Fibroblast of skin of back (primary cell): ENCODE data around the gene OXNAD1.
A peak's percentile ranks its signal among the peaks of the same experiment; 100 is the strongest.
"Not testable (repeated sequence)": the region's sequence is repeated elsewhere in the genome, so short reads cannot be mapped to it uniquely, and the experiment has no call there.

Source experiments
- DNase-seq: peaks from one replicate; pipeline ENCODE4 v3.0.0-alpha.2; 2013

Gene OXNAD1

DNA sequence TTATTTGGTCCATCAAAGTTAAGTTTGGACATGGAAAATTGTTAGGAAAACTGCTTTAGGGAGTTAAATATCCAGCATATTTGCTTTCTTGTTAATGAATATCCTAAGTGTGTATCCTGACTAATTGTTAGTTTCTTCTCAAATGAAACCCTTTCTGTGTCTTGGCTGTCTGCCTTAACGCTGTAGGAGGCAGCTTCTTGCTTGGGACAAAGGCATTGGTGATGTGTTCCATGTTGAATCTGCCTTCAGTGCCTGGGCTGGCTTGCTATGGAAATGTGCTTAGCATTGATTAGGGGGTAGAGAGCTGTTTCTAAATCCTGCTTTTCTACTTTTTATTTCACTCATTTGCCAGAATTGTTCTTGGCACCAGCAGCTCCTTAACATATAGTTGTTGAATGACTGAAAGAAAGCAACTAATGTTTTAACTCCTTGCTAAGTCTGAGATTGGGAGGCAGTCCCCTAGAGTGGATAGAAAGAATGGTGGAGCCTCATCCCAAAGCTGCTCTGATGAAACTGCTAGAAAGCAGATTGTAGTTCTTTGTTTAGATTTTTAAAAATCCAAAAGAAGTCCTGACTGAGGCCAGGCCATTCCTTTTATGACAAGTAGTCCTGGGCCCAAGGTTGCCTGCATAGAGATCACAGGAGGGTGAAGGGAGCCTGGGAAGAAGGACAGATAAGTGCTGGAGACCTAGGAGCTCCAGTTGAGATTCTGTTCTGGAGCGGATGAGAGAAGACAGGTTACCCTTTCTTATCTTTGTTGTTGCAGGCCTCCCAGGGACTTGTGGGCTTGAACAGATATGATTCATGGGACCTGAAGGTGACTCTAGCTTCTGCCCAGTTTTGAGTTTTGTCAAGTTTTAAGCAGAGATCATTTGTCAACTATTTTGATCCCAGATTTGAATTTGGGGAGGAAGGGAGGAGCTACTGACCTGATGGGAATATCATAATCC, 39.3 kb downstream of the OXNAD1 start:
- DNase-seq: no peak

- no peak for DNase-seq
These were observed 40.1 kb downstream of the OXNAD1 start for GRCh38 chr3:16305111-16305541.

GRCh38 chr3:16307832-16308531, 43.0 kb downstream of the OXNAD1 start:
- no peak for DNase-seq

- DNase-seq: no peak
These were observed 43.7 kb downstream of the OXNAD1 start for GRCh38 chr3:16308727-16309126.

- DNase-seq: peak; percentile 18
These were observed 44.5 kb downstream of the OXNAD1 start for GRCh38 chr3:16309558-16309957.

DNA sequence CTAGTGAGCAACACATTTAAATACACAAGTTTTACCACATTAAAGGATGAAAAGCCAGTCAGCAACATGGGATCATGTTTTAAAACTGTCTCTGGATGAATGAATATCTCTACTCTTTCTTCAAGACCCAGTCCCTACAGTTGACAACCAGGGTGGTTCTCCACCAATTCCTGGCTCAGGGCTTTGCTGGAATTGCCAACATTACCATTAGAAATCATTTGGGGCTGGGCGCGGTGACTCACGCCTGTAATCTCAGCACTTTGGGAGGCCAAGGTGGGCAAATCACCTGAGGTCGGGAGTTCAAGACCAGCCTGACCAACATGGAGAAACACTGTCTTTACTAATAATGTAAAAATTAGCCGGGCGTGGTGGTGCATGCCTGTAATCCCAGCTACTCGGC, 45.5 kb downstream of the OXNAD1 start:
- DNase-seq: not testable (repeated sequence)

- no peak for DNase-seq
These were observed 47.0 kb downstream of the OXNAD1 start for GRCh38 chr3:16311960-16312451.

DNA sequence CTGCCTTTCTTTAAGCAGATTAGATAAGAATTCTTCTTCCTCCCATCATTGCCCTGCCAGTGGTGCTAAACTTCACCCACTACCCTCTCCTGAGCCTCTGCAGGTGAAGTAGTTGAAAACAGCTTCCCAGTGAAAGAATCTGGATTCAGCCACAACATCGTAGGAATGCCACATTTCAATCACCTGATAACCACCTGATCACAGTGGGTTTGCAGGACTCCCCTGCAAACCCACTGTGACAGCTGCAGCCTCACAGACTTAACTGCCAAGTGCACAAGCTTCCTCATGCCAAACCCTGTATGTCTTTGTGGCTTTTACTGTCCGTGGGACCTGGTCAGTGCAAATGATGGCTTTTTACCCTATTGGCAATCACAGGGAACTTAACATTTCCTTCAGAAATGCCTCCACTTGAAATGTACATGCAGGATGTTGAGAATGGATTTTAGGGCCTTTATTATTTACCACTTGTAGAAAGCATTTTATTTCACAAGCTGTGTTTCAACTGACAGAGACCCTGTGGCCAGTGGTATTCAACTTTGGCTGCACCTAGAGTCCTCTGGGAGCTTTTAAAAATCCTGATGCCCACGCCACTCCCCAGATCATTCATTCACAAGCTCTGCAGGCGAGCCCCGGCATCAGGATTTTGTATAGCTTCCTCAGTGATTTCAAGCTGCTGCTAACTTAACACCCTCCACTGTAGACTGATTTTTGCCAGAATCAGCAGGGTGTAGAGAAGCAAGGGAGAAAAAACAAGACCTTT, 49.1 kb downstream of the OXNAD1 start:
- no peak for DNase-seq

DNA sequence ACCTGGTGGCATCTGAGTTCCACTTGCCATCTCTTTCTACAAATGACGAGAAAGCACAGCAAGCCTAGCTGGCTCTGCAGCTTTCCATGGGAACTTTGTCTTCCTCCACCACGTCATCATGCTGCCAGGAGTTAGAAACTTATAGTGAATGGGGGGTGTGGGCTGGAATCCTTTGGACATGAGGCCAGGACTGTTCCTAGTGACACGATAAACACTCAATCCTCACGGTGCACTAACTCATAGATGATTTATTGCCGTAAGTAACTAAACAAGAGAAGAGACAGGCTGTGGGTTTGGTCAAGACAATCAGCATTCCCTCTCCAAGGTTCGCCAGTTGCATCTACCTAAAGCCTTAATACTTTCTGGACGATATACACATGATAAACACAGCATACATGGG, 50.6 kb downstream of the OXNAD1 start:
- DNase-seq: no peak

GRCh38 chr3:16316396-16316795, 51.4 kb downstream of the OXNAD1 start:
- no peak for DNase-seq

DNA sequence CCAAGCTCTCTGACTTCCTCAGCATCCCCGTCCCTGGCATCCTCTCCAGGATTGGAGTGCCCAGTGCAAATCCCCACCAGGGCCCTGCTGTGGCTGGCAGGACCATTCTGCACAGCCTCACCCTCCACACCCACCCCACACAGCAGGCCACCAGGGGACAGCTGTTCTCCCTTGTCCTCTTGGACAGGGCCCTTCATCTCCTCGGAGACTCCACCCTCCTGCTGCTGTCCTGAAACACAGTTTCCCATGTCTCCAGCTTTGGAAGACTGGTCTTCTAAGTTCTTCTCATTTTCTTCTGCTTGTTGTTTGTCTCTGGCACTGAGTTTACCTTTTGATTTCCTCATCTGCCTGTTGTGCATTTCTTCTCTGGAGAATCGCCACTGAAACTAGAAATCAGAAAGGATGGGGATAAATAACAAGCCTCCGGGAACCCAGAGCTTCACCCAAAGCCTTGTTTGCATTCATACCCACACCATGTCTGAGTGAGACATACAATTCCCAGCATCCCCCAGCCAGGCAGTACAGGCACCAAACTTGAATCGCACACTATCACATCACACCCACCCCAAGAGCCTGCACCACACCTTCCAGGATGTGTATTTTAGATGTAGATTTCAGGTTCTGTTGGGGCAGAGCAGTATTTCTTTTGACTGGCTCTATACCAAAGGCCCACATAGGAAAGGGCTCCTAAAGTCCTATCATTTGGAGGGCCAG, 52.0 kb downstream of the OXNAD1 start:
- no peak for DNase-seq

- no peak for DNase-seq
These were observed 52.5 kb downstream of the OXNAD1 start for GRCh38 chr3:16317561-16317945.

DNA sequence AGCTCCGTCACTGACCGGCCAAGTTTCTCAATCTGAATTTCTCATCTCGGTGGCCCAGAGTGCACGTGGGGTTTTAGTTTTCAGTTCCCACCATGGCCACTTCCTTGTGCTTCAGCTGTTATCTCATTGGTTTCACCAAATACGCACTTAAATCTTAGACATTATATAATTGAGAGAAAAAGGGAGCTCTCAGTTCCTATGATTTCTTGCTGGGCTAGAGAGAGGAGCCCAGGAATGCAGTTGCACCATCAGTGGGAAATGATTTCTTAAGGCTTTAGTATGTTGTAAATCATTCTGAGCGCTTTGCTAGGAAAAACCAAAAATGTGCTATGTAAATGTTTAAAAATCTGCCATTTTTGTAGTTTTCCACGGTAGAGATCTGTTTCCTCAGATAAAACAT, 53.2 kb downstream of the OXNAD1 start:
- DNase-seq: no peak

DNA sequence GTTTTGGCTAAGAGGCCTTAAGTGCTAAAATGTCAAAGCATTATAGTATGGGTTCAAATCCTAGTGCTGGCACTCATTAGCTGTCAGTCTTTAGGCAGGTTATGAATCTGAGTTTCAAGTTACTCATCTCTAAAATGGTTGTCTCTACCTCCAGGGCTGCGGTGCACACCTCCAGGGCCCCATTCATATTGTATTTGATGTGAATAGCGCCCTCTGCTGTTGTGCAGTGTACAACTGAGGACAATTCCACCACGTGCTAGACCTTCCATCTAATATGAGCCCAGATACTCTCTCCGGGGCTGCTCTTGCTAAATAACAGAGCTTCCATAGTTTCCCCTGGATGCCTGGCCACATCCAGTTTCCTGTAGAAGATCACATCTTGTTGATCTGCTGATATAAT, 54.3 kb downstream of the OXNAD1 start:
- no peak for DNase-seq

DNA sequence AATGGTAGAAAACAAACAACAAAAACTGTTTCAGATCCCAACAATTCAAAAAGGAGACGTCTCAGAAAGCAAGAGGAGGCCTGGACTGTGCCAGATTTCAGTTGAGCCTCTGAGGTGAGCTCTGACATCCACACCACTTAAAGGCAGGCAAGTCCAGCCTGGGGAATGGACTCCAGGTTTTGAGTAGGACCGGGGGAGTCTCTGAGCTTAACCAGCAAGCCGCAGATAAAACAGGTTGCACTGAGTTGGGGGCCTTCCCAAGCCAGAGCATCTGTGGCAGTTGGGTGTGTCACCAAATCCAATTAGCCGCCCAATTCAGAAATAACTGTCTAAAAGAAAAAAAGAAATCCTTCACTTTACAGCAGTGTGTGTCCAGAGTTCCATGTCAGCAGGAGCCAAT, 54.7 kb downstream of the OXNAD1 start:
- DNase-seq: no peak

DNA sequence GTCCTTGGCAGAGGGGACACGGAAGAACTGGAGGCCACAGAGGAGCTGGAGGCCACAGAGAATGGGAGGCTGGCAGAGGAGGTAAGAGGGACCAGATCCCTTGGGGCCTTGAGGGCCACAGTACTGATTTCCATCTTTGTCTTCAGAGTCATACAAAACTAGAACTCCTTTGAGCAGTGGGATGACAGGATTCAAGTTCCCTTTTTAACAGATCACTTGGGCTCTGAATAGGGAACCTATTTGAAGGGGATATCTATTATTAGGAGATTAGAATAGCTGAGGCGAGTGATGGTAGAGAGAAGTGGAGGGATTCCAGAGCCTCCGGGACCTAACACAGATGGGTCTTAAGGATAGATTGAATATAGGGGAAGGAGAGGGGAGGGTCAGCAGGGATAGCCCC, 55.7 kb downstream of the OXNAD1 start:
- no peak for DNase-seq

DNA sequence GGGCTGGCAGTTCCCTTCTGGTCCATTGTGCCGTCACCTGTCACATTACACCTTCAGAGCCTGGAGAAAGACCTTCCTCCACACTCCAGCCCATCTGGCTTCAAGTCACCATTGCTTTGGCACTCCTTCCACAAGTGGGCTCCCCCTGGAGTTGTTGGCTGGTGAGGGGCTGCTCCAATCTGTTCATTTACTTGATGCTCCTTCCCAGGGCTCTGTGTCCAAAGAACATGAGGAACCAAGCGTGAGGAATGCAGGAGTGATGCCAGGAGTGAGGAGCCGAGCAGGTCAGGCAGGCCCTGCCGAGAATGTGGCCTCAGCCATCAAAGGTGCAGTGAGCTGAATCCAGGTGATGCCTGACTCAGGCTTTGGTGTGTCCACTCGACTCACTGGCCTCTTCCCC, 57.2 kb downstream of the OXNAD1 start:
- no peak for DNase-seq

DNA sequence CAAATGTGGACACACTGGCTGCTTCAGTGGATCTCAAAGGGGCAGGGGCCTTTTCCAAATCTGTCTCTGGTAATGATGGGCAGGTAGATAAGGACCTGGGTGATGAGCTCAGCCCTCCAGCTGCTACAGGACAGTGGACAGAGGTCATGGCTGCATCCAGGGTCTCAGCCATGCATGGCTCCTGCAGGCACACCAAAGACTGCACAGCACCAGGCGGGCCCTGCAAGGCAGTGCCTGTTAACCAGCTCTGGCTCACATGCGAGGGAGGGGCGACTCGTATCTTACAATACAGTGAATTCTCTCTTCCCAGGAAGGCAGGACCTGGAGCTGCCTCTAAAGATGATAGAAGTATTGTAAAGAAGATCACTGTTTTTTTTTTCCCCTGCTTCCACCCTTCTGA, 58.7 kb downstream of the OXNAD1 start:
- DNase-seq: no peak

- no peak for DNase-seq
These were observed 60.8 kb downstream of the OXNAD1 start for GRCh38 chr3:16325850-16326249.

DNA sequence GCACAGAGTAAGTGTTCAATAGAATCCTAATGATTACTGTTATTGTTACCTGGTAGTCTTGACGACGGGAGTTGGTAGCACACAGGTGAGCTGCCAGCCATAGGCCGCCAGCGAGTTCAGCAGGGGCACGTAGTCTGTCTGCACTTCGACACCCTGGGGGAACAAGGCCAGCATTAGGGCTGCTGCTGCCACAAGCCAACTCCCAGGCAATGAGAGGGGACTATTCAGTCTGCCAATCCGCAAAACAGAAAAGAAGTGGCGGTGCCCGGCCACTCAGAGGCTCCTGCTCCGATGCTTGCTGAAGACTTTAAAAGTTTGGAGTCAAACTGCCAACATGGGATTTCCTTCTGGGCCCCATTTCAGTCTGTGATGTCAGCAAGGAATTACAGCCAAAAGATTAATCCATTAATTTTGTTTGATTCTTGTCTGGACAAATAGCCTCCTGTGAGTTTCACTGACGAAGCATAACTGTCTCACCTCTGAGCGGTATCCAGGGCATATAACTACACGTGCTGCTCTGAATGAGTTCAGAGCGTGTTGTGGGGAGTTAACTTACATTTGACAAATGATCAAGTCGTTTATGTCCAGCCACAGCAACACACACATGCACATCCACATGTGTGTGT, 61.8 kb downstream of the OXNAD1 start:
- no peak for DNase-seq

DNA sequence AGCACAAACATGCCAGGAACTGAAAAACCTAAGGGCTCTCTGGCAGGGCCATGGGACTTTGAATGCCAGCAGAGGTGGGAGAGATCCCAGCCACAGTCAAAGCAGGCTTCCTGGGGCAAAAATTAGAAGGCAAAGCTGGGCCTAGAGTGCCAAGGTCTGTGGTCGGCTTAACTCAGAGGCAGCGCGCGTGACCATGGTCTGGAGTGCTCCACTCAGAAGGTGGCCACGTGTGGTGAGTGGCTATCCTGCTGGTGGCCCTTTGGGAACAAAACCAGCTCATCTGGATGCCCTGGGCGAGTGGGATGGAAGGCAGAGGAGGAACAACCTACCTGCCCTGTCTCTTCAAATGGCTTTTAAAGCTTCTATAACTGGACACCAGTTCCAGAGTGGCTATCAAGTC, 63.1 kb downstream of the OXNAD1 start:
- no peak for DNase-seq
